ENCODE data around the gene SCN1B. TPM values are rescaled to one million over a fixed set of nuclear protein-coding genes. Genes with fewer than 3 reads are reported as not detected.

The SCN1B gene
- total RNA-seq, 4 donors from 2014 or later = 8.3 to 15.7 (median 12.8) TPM

GRCh38 chr19:35042954-35043604 lies 12.8 kb downstream of the SCN1B start:
- no peak for DNase-seq (ENCODE audit: extremely low spot score)
- 77% methylated on average over 9 of the region's 14 CpGs for WGBS
- Histone ChIP-seq H3K27me3 (peaks cover 0 to 27% (median 7%) of the 10 kb centered on the region in 4 donors), H3K4me3 (no peak overlapping the region), H3K27ac (replicated peaks in 1 of 4) (no peak overlapping the region), H3K9me3 (no peaks in the 10 kb centered on the region), H3K36me3 (no peaks in the 10 kb centered on the region), H3K4me1 (peaks cover 24 to 57% (median 48%) of the 10 kb centered on the region in 4 donors)
- intact Hi-C loops (cut with DNase I) = no loop called here
- no peak for TF ChIP-seq POLR2AphosphoS5 (IDR thresholded peaks at IDR 0.05)
- TF ChIP-seq, protein P1, sequence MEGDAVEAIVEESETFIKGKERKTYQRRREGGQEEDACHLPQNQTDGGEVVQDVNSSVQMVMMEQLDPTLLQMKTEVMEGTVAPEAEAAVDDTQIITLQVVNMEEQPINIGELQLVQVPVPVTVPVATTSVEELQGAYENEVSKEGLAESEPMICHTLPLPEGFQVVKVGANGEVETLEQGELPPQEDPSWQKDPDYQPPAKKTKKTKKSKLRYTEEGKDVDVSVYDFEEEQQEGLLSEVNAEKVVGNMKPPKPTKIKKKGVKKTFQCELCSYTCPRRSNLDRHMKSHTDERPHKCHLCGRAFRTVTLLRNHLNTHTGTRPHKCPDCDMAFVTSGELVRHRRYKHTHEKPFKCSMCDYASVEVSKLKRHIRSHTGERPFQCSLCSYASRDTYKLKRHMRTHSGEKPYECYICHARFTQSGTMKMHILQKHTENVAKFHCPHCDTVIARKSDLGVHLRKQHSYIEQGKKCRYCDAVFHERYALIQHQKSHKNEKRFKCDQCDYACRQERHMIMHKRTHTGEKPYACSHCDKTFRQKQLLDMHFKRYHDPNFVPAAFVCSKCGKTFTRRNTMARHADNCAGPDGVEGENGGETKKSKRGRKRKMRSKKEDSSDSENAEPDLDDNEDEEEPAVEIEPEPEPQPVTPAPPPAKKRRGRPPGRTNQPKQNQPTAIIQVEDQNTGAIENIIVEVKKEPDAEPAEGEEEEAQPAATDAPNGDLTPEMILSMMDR (IDR thresholded peaks at IDR 0.05) = no peak
- TF ChIP-seq EP300 (IDR thresholded peaks at IDR 0.05) = no peak
- TF ChIP-seq POLR2A (IDR thresholded peaks at IDR 0.05; ENCODE audit: low read depth) = no peak

- no peak overlapping the region for H3K4me3 ChIP-seq
- H3K4me1 ChIP-seq = peaks cover 28 to 49% (median 40%) of the 10 kb centered on the region in 4 donors
- no peak for DNase-seq (ENCODE audit: extremely low spot score)
- H3K36me3 ChIP-seq = no peaks in the 10 kb centered on the region
- intact Hi-C loops (cut with DNase I) = no loop called here
- TF ChIP-seq EP300 (IDR thresholded peaks at IDR 0.05) (no peak), POLR2A (IDR thresholded peaks at IDR 0.05; ENCODE audit: low read depth) (no peak), POLR2AphosphoS5 (IDR thresholded peaks at IDR 0.05) (no peak)
- TF ChIP-seq, protein P1 (IDR thresholded peaks at IDR 0.05) = no peak
- no peak overlapping the region for H3K27ac ChIP-seq (replicated peaks in 1 of 4)
- peaks cover 0 to 27% (median 7%) of the 10 kb centered on the region in 4 donors for H3K27me3 ChIP-seq
- WGBS = 79% methylated on average over 14 of the region's 14 CpGs
- H3K9me3 ChIP-seq = no peaks in the 10 kb centered on the region
Measured at GRCh38 chr19:35043906-35044305, 13.6 kb downstream of the SCN1B start.

- Histone ChIP-seq H3K27ac (replicated peaks in 1 of 4) (no peak overlapping the region), H3K4me3 (no peak overlapping the region), H3K4me1 (peaks cover 28 to 43% (median 35%) of the 10 kb centered on the region in 4 donors), H3K36me3 (no peaks in the 10 kb centered on the region), H3K27me3 (peaks cover 0 to 21% (median 6%) of the 10 kb centered on the region in 4 donors), H3K9me3 (no peaks in the 10 kb centered on the region)
- TF ChIP-seq POLR2AphosphoS5 (IDR thresholded peaks at IDR 0.05) (no peak), POLR2A (IDR thresholded peaks at IDR 0.05; ENCODE audit: low read depth) (no peak)
- TF ChIP-seq, protein P1 (IDR thresholded peaks at IDR 0.05) = peak; percentile 83 to 91 (median 83)
- WGBS = 58% methylated on average over 9 of the region's 9 CpGs
- intact Hi-C loops (cut with DNase I) = no loop called here
- DNase-seq (ENCODE audit: extremely low spot score) = no peak
Measured at GRCh38 chr19:35044317-35045117, 14.2 kb downstream of the SCN1B start.

DNA sequence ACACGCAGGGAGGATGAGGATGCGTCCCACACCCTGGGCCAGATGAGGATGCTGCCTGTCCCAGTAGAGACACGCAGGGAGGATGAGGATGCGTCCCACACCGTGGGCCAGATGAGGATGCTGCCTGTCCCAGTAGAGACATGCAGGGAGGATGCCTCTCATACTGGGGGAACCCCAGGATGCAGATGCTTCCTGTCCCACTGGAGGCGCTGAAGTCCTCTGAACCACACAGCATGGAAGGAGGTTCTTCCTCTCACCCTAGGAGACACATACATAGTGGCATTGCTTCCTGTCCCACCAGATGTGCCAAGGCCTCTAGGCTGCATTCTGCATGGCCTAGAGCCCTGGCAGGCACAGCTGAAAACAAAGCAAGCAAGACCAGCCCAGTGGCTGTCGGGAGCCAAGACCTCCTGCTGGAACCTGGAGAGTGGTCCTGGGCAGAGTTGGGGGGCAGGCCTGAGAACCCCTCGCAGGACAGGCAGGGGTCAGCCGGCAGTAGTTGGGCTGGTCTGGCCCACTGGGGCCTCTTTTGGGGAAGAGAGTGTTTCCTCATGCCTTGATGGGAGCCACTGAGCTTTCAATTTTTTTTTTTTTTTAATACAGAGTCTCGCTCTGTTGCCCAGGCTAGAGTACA lies 15.5 kb downstream of the SCN1B start:
- Histone ChIP-seq H3K27me3 (peaks cover 0 to 10% (median under 1%) of the 10 kb centered on the region in 4 donors), H3K27ac (replicated peaks in 1 of 4) (no peak overlapping the region), H3K36me3 (no peaks in the 10 kb centered on the region), H3K9me3 (no peaks in the 10 kb centered on the region), H3K4me3 (no peak overlapping the region), H3K4me1 (peaks cover 19 to 30% (median 23%) of the 10 kb centered on the region in 4 donors)
- no peak for DNase-seq (ENCODE audit: extremely low spot score)
- intact Hi-C loops (cut with DNase I) = no loop called here
- WGBS = 65% methylated on average over 9 of the region's 10 CpGs
- TF ChIP-seq POLR2A (IDR thresholded peaks at IDR 0.05; ENCODE audit: low read depth) = no peak
- TF ChIP-seq POLR2AphosphoS5 (IDR thresholded peaks at IDR 0.05) = peak in 1 of 2 donors; percentile 11
- TF ChIP-seq EP300 (IDR thresholded peaks at IDR 0.05) = no peak
- TF ChIP-seq, protein P1 (IDR thresholded peaks at IDR 0.05) = peak in 1 of 3 experiments; percentile 23
